GM21576 (cell line): Measurements from ENCODE around the gene ACOT7.

ENCODE experiments used
- ATAC-seq: cut with Tn5 transposase; IDR thresholded peaks from one replicate; pipeline ENCODE4 v1.9.1; 2021; ENCODE audit warnings: mild to moderate bottlenecking, moderate library complexity; ENCODE audit not compliant: unreplicated experiment

ACOT7 gene

GRCh38 chr1:6348511-6349191 is 44.9 kb downstream of the ACOT7 start:
- no peak for ATAC-seq

DNA sequence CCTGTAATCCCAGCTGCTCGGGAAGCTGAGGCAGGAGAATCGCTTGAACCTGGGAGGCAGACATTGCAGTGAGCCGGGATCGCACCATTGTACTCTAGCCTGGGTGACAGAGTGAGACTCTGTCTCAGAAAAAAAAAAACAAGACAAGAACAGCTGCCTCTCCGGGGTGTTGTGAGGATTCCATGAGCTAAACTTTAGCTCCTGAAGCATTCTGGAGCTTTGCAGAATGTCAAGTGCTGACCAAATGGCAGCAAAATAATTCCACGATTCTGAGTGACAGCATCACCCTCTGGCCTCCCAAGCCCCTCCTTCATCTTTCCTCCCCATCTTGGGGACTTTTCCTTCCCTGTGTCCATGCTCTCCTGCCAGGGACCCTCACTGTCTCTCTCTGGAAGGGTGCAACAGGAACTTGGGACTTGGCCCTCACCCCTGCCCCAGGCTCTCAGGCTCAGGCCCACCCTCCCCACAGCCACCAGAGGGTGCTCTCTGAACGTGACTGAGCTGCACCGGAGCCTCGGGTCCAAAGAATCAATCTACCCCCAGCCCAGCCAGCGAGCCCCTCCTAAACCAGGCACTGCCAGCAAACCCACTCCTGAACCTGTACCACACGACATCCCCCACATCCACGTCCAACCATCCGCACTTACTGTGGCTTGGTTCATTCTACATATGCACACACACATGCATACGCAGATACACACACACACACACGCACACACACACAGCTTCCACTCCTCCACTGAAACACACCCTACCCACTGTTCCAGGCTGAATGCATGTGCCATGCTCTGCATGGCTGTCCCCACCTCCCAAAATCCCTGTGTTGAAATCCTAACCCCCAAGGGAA is 45.7 kb downstream of the ACOT7 start:
- ATAC-seq: no peak

DNA sequence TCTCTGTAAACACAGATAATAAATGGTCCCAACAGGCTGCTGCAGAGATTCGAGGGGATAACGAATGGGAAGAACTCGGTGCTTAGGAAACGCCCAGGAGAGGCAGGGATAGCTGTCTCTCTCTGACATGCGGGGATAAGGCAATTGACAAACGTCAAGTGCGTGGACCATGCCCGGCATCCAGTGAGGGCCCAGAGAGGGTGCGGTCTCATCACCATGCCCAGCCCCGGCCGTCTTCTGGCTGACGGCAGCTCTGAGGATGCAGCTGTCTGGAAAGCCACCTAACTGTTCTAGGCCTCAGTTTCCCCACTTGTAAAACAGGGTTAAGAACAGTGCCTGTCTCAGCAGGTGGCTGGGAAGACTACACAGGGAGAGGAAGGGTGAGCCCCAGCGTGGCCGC is 48.1 kb downstream of the ACOT7 start:
- ATAC-seq: no peak

DNA sequence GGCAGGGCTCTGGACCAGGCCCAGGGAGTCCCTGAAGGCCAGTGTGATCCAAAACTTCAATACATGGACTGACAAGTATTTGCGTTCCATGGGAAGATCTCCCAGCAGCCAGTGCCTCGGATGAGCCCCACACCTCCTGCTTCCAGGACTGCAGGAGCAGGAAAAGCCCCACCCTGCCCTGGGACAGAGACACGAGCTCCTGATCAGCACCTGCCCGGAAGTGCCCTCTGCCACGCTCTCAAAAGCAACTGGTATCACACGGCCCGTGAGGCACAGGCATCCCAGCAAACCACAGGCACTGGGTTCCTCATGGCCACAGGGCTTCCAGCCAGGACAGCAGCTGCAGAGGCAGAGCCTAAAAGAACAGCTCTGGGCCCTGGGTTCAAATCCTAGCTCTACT is 48.6 kb downstream of the ACOT7 start:
- no peak for ATAC-seq

DNA sequence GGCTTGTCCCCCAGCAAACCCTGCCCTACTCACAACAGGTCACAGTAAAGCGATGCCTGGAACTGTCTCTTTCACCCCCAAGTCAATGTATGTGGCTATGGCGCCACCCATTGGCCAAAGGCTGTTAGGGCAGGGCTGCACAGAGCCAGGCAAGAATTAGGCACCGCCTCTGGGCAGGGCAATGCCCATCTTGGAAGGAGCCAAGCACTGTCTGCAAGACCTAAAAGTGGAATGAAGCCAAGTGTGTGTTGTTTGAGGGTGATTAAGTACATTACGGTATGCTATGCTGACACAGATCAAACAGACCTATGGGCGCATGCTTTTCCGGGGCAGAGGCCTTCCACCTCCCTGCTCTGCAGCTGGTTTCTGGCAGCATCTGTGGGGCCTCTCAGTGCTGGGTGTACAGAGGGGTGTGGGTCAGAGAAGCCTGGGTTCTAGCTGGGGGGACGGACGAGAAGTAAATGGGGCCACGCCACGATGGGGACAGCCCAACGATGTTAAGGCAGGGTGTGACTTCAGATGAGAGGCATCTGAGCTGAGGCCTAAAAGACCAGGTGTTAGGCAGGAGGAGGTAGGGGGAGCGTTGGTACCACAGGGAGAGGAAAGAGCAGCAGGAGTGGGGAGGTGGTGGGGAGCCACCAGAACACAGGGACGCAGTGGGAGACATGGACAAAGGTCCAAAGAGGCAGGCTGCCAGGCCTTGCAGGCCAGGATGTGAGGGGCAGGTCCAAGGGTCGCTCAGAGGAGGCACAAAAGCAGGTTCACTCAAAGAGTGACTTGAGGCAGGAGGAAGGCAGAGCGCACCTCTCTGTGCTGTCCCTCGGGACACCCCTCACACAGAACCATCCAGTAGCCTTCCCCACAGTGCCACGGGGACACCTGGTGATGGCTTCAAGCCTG is 49.8 kb downstream of the ACOT7 start:
- ATAC-seq: no peak

- ATAC-seq: no peak
Observed at GRCh38 chr1:6342056-6342455, 51.5 kb downstream of the ACOT7 start.

- ATAC-seq: no peak
Observed at GRCh38 chr1:6338695-6339094, 54.9 kb downstream of the ACOT7 start.

- no peak for ATAC-seq
Observed at GRCh38 chr1:6336776-6337622, 56.6 kb downstream of the ACOT7 start.

- ATAC-seq: no peak
Observed at GRCh38 chr1:6334261-6334993, 59.1 kb downstream of the ACOT7 start.

GRCh38 chr1:6332821-6333220 is 60.7 kb downstream of the ACOT7 start:
- ATAC-seq: no peak

- no peak for ATAC-seq
Observed at GRCh38 chr1:6331543-6332273, 61.9 kb downstream of the ACOT7 start.

GRCh38 chr1:6330410-6330911 is 63.1 kb downstream of the ACOT7 start:
- ATAC-seq: no peak

GRCh38 chr1:6329851-6330250 is 63.7 kb downstream of the ACOT7 start:
- ATAC-seq: no peak

DNA sequence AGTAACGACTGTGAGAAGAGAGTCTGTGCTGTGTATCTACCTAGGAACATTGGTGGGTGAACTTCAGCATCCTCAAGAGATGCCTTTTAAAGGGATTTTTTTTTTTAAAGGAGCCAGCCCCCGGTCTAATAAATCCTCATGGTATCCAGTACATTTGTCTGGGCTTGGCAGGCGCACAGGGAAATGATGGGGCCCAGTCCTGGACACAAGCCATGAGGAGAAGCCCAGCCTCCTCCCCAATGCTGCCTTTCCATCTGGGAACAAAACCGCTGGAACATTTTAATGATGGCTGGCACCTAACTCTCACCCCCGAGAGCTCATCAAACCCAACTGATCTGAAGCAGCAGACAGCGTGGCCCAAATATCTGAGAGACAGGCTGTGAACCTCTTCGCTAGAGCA is 64.2 kb downstream of the ACOT7 start:
- ATAC-seq: no peak

DNA sequence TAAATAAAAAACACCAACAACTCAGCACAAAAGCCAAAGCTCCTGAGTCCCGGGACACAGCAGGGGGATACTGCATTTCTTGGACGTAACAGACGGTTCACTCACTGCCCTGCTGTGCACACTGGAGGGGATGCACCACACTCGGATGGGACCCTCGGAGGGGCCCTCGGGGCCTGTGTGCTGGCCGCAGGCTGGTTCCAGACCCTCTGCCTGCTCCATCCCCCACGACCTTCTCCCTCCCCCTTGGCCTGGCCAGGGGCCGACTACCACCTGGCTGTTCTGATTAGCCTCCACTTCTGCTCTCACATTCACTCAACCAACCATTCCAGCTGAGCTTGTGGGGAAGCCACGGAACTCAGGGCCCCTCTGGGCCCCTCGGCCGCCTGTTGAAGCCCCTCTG is 64.9 kb downstream of the ACOT7 start:
- ATAC-seq: no peak

DNA sequence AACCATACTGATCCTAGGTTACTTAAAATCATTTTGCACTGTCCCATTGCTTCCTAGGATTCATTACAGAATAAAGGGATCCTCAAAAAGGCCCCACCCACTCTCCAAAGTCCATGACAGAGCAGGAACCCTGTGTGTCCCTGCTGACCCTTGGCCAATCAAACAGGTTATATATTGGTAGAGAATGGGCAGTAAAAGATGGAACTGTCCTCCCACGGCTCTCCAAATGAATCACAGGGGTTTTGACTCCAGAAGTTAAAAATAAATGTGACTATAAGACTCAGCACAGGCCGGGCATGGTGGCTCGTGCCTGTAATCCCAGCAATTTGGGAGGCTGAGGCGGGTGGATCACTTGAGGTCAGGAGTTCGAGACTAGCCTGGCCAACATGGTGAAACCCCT is 65.5 kb downstream of the ACOT7 start:
- ATAC-seq: no peak

DNA sequence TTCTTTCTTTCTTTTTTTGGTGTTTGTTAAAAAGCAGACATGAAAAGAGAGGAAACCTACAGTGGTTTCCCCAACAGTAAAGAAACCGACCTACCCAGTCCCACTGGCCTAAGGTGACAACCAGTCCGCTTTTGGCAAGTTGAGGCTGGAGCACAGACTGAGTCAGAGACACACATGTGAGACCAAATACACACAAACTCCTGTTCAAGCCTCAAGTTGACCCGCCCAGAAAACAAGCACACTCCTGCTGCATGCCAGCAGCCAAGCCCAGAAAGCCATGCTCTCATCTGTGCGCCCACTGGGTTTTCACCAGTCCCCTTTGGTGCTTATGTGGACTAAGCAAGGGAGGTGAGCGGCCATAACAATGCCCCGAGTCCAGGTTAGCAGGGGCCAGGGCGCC is 68.1 kb downstream of the ACOT7 start:
- ATAC-seq: no peak

- ATAC-seq: no peak
Observed at GRCh38 chr1:6322161-6322560, 71.4 kb downstream of the ACOT7 start.

DNA sequence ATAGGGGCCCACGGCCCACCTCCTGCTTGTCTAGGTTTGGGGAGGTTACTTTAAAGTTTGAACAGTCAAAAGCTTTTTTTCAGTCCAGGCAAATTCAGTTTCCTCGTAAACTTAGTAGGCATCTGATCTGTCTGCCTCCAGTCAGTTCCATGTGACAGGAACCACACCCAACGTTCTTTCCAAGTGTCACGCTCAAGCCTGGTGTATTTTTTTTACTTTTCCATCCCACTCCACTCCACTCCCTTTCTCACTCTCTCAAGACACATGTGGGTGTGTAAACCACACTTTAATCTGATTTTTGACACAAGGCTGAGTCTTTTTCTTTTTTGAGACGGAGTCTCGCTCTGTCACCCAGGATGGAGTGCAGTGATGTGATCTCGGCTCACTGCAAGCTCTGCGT is 72.4 kb downstream of the ACOT7 start:
- no peak for ATAC-seq
